Measurements from ENCODE around the gene PCSK2. TPM values are rescaled to one million over a fixed set of nuclear protein-coding genes. Genes with fewer than 3 reads are reported as not detected.

PCSK2 gene
- total RNA-seq, 1 donor from 2014 or later, result not detected

DNA sequence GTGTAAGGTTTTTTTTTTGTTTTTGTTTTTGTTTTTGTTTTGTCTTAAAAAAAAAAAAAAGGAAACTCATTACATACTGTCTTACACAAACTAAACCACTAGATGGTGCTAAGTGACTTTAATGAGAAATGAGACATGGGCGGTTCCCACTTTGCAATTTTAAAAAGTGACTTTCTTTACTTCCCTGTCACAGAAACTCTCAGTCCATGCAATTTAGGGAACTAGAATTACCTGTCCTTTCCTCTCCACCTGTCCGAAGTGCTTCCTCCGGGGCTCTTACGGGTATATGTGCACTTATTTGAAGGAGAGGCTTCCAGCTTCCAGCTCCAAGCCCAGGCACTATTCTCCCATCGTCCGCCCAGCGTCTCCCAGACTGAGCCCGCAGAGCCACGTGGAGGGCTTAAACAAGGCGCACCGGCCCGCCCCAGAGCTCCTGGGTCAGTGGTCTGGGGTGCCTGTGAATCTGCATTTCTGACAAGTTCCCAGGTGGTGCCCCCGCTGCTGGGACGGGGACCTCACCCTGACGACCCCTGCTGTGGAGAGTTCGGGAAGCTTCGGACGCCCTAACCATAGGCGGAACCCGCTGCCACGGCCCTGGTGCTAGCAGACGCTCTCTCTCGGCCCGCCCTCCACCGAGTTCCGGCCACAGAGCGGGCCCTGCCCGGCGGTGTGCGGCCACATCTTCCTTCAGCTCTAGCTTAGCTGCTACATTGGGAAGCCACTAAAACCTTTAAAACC, 278.2 kb downstream of the PCSK2 start:
- DNase-seq (ENCODE audit: low read depth in 2 of 2), result peak; percentile 67 to 71

DNA sequence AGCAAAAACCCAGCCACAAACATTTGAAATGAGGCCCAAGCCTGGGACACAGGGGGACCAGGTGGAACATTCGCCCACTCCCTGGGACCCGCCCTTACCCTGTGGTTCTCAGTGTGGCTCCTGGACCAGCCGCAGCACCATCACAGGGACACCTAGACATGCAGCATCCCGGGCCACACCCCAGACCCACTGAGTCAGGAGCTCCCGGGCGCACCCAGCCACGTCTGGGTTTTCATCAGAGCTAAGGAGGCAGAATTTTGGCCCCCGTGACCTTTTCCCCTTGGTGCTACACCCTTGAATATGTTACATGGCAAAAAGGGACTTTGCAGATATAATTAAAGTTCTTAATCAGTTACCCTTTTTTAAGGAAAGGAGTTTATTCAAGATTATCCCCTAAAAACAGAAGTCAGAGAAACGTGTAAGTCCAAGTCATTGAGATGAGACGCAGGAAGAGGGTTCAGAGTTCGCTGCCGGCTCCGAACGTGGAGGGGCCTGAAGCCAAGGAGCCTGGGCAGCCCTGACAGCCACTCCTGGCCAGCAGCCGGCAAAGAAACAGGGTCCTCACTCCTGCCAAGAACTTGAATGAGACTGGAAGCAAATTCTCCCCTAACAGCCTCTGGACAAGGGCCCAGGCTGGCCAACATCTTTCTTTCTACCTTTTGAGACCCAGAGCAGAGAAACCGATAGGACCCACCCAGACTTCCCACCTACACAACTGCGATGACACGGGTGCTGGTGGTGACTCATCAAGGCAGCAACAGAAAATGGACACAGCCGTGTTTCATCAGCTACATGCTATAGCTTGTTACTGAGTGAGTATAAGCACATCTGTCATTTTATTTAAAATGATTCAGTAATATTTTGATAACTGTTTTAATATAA, 279.0 kb downstream of the PCSK2 start:
- DNase-seq (ENCODE audit: low read depth in 2 of 2), result peak in 1 of 2 donors; percentile 23

DNA sequence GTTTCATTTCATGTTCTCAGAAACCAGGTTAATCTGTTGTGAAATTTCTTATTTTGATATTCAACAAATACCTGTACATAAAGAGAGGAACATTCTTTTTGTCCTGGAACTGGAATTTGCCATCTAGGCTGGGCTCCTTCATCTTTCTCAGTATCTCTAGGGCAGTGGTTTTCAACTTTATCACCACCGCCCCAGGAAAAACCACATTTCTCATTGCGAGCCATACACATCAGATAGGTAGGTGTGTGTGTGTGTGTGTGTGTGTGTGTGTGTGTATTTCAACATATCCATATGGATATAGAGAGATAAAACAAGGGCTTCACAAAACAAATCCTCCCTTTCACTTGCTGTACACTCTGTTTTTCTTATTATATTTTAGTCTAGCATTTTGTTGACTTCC, 280.2 kb downstream of the PCSK2 start:
- no peak for DNase-seq (ENCODE audit: low read depth in 2 of 2)

DNA sequence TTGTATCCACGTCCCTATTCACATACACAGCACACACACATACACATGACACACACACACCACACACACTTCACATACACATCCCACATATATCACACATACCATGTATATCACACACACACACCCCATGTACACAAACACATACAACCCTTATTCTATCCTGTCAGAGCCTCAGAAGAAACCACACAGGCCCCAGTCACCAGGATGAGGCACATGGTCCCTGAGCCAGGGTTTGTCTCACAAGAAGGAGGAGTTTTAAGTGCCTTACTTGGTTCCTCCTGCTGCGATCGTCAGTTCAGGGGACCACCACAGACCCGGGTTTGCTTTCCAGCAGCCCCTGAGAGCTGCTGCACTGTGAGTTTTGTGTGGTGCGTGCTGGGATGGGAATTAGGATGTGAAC, 280.7 kb downstream of the PCSK2 start:
- no peak for DNase-seq (ENCODE audit: low read depth in 2 of 2)

DNA sequence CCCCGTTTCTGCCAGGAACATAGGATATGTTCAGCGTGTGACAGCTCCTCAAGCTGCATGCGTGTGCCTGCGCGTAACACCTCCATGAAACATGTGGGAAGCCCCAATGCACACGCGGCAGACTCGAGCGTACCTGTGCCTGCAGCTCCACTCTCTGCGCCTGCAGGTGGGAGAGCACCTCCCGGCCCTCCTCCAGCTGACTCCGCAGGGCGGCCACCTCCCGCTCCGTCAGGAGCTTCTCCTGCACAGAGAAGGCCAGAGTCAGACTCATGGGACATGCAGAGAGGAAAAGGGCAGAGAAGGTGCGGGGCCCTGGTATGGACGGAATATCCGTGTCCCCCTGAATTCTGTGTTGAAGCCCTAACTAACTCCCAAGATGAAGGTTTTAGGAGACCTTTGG, 281.9 kb downstream of the PCSK2 start:
- DNase-seq (ENCODE audit: low read depth in 2 of 2), result no peak

DNA sequence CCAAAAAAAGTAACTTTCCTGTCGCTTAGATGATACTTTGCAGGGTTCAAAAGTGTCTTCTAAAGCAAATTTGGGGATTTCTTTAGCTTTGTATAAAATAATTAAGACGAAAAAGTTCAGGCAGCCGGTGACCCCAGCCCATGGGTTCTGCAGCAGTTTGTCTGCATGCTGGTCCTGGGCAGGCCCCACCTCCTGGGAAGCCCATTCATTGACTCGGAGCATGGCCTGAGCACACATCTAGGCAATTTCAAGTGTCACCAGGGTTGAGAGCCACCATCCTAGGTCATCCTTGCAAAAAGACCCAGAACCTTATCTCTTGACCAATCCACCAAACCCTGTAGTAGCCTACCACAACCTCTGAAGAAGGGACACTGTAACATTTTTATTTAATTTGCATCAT, 283.7 kb downstream of the PCSK2 start:
- no peak for DNase-seq (ENCODE audit: low read depth in 2 of 2)

DNA sequence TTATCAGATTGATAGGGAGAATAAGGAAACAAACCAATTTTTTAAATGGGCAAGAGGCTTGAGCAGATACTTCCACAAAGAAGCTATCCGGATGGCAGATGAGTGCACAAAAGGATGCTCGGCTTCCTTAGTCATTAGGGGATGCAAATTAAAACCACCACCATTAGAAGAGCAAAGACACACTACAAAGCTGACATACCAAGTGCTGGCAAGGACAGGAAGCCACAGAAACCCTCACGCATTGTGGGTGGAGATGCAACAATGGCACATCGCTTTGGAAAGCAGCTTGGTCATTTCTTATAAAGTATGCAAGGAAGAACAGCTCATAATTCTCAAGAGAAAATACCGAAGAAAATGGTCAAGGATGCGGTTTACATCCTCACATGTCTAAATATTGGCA, 284.6 kb downstream of the PCSK2 start:
- no peak for DNase-seq (ENCODE audit: low read depth in 2 of 2)

DNA sequence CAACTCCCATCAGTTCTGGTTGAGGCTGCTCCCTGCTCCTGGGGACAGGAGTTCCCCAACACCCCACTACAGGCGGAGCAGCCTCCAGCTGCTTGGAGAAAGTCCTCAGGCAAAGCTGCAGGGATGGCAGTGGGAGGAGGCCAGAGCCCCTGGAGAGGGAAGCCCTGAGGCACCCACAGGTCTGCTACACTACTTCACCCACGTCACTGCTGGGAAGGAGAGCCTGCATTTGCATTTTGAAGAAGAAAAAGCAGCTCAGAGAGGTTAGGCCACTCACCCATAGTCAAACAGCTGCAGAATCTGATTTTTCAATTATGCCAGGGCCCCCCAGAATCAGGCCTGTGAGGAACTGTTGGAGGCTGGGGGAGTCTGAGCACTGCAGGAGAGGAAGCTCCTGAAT, 287.1 kb downstream of the PCSK2 start:
- DNase-seq (ENCODE audit: low read depth in 2 of 2), result no peak

DNA sequence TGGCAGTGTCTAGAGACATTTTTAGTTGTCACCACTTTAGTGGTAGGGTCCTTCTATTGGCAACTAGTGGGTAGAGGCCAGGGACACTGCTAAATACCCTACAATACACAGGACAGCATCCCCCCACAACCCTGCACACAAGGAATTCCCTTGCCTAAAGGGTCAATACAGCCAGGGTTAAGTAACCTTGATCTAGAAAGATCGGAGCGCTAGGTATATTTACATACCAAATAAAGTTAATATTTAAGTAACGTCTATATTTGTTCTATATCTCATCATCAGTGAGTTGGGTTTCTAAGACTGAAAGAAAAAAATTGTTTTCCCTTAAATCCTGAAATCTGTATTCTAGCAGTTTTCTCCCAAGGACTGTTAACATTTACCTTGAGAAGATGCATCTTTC, 288.2 kb downstream of the PCSK2 start:
- DNase-seq (ENCODE audit: low read depth in 2 of 2), result no peak

DNA sequence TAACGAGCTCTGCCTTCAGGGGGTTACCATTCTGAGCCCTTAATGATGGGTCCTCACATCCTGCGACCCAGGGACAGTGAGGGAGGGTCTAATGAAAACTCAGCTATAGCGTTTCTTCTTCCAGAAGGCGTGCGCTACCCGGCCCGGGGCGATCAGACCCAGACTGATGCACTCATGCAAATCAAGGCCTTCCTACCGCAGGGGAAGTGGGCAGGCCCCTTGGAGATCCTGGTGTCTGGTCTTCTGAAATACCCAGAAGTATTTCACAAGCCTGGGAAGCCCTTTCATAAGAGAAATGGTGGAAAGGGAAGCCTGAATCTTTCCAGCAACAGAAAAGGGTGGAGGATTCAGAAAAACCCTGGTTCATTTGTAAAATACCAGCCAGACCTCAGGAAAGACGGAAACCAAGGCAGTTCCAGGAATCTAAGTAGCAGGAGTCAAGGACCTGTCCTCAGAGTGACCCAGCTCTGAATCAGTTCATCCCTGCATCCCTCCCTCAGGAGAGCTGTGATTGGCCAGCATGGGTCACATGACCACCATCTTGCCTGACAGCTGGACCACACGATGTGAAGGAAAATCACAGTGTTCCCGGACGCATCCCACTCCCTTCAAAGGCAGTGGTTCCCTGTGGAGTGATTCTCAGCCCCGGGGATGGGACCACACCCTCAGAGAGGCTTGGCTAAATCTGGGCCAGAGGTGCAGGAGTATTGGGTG, 291.7 kb downstream of the PCSK2 start:
- DNase-seq (ENCODE audit: low read depth in 2 of 2), result no peak

DNA sequence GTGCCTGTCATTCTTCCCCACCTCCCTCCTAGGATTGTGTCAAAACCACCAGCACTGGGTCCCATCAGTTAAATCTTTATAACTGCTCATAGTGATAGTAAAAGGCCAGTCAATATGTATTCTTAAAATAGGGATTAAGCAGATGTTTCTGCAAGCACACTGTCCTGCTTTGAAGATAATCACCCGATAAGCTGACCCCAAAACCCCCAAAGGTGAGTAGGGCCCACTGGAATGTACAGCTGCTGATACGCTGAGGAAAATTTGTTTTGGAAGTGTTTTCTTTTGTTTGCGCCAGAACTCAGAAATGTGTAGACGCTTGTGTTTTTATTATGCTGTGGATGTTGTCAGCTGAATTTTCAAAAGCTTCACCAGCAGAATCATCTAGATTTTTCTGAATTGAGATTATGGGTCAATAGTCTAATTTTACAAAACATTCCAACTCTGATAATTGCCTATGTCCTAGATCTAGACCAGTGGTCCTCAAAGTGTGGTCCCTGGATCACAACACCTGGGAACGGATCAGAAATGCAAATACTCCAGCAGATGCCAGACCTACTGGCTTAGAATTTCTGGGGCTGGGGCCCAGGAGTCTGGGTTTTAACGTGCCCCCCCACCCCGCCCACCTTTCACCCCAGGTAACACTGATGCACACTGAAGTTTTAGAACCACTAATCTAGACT, 292.9 kb downstream of the PCSK2 start:
- DNase-seq (ENCODE audit: low read depth in 2 of 2), result no peak

DNA sequence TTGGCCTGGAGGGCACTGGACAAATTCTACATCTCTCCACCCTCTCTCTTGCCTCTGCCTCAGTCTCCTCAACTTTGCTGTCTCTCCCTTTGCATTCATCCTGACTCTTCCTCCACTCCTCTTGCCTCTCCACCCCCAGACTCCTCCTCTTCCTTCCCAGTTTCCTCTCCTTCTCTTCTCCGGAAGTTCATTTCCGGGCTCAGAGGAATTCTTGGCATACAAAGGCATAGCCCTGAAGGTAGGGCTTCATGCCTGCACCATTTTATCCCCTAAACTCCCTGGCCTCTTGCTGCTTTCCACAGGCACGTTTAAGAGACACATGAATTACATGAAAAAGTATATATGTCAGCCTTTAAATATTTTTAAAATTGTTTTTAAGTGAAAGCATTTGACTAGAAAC, 293.7 kb downstream of the PCSK2 start:
- peak; percentile 17 to 58 for DNase-seq (ENCODE audit: low read depth in 2 of 2)

DNA sequence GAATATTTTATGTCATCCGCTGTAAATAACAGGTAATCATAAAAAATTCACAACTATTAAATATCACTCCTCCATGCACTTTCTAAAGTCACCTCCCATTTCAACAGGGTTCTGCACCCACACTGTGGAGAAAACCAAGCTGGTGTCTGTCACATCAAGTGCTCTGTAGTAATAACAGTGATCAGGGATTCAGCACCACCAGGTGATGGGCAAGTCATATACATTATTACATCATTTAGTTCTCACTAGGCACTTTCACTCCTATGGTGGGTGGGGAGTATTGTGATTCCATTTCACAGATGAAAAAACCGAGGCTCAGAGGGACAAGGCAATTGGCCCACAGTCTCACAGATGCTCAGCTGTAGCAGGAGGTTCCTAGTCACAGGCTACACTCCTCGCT, 295.7 kb downstream of the PCSK2 start:
- DNase-seq (ENCODE audit: low read depth in 2 of 2), result no peak

DNA sequence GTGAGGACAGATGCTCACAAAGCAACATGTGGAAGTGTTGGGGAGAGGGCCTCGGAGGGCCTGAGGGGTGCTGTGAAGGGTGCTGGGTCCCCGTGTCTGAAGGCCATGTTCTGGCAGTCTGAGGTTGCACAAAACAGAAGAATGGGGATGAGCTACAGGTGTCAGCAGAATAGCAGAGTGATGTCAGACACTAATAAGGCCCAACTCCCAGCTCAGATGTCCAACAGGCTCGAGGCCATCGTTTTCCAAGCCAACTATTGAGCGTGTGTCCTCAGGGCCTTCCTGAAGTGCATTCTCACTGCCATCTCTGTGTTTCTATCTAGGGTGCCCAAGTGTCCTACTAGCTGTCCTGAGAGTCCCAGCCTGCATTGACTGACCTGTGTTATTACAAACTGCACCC, 296.5 kb downstream of the PCSK2 start:
- DNase-seq (ENCODE audit: low read depth in 2 of 2), result no peak

DNA sequence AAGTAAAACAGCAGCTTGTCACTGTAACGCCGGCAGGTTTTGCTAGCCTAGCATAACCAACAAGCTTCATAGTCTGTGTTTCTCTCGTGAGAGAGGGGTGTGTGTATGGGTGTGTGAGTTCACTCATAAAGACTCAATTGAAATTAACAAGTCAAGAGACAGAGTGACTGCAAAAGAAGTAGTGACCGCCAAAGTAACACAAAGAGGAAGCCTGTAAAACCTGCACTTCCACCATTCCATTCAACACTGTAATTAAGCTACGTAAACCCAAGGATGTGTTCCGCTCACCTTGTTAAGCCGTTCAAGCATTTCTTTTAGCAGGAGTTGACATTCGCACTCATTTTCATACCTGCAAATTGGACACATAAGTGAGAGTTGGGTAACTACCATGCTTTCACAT, 297.7 kb downstream of the PCSK2 start:
- no peak for DNase-seq (ENCODE audit: low read depth in 2 of 2)

DNA sequence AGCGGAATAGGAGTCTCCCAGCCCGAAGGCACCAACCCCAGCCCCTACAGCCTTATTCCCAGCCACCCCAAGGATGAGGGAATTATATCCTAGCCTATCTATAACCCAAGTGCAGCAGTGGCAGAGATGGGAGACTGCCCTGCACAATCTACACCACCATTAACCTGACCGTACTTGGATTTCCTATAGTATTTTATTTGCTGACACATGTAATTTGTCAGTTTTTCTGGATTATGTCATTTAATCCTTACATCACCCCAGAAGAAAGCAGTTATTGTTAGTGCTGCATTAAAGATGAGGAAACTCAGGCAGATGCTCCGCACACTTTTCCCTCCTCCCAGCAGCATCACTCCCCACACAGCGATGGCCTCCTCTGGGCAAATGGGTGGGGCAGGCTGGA, 298.3 kb downstream of the PCSK2 start:
- no peak for DNase-seq (ENCODE audit: low read depth in 2 of 2)

DNA sequence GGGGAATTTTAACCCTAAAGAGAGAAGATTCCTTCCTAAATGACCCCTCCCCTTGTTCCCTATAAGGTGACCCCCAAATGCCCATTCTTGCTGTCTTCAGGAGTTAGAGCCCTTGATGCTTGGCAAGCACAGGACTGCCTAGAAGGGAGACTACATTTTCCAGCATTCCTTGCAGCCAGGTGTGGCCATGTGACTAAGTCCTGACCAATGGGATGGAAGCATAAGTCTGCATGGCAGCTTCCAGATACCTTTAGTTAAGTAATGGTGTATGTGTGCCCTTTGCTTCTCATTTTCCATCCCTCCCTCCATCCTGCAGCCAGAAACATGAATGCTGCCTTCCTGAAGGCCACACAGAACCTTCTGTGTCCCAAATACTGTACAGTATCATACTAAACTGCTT, 298.8 kb downstream of the PCSK2 start:
- DNase-seq (ENCODE audit: low read depth in 2 of 2), result peak; percentile 37 to 63

DNA sequence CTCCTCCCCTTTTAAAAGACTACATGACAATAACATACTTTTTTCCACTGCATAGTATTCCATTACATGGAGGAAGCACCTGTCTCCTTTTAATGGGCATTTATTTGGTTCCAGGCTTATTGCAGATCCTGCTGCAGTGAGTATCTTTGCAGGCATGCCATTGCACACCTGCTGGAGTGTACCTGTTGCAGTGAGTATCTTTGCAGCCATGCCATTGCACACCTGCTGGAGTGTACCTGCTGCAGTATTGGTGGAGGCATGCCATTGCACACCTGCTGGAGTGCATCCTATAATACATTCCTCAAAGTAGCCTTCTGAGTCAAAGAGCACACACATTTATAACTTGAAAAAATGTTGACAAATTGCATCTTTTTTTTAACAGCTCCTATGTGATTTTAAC, 302.7 kb downstream of the PCSK2 start:
- DNase-seq (ENCODE audit: low read depth in 2 of 2), result no peak

DNA sequence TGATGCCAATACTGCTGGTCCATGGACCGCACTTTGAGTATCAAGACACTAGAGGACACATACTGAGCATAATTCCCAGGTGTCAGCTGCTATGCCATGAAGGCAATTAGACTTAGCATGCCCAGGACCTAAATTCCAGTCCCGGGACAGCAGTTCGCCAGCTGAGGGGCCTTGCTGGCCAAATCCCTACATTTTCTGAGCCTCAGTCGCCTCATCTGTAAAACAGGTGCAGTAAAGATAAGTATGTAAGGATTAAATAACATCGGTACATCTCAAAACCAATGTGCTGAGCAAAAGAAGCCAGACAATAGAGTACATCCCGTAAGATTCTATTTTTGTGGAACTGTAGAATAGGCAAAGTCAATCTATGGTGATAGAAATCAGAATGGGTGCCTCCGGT, 303.3 kb downstream of the PCSK2 start:
- no peak for DNase-seq (ENCODE audit: low read depth in 2 of 2)

DNA sequence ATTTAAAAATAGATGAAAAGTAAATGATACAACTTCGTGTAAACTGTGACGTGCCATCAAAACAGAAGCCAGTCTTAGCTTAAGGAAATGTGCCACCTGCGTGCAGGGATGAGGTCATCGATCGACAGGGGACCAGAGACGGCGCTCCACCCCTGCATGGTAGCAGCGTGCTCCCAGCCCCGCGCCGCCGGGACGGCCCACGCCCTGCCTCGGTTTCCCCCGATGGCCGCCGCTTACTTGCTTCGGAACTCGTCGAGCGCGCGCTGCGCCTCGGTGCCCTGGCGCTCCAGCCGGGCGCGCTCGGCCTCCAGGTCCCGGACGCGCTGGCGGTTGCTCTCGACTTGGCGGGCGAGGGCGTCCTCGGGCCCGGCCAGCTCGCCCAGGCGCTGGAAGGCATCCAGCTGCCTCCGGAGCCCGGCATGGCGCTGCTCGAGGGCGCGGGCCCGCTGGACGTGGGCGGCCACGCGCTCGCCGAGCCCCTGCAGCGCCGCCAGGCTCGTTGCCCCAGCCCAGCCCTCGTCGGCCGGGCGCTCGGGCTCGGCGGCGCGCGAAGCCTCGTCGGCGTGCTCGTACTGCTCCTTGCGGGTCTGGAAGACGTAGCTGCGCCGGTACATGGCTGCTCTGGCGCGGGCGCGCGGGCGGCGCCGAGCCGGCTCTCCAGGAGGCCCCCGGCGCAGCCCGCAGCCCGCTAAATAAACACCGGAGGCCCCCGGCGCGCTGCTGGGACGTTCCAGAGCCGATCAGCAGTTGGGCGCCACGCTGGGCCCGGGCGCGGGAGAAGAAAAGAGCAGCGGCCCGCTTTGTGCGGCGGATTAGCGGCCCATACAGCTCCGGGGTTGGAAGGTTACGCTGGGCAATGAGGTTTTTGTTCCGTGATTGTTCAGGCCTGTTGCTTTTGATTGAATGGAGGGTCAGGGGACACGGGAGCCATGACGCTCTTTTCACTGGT, 304.1 kb downstream of the PCSK2 start, which contains the start of gene BFSP1:
Gene BFSP1 (minus strand): TSS at position 664 of the 949 bp plus-strand sequence. CDS start 50 bp downstream, at position 614.
- peak; percentile 65 to 70 for DNase-seq (ENCODE audit: low read depth in 2 of 2)

DNA sequence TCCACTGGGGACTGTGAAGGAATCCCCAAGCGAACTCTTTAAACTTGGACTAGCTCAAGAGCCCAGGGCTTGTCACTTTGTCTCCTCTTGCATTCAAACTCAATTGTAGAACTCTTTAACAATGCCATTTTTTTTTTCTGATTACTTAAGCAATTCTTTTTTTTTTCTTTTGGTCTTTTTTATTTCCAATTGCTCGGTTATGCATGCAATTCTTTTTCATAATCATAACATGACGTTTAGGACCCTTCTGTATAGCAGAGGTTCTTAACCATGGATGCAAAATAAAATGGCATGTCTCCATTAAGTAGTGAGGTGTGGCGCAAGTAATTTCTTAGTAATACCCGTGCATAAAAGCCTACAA, 304.8 kb downstream of the PCSK2 start:
- no peak for DNase-seq (ENCODE audit: low read depth in 2 of 2)
